Measurements from ENCODE around the gene NR4A1. TPM values are rescaled to one million over a fixed set of nuclear protein-coding genes. Genes with fewer than 3 reads are reported as not detected.

NR4A1 gene
- total and polyA plus RNA-seq, 5 donors from 2014 or later, result 0.22 to 143 (median 0.53) TPM

- Mint-ChIP-seq H3K4me1 (peaks cover 0 to 1% (median 0%) of the 10 kb centered on the region in 4 donors), H3K36me3 (peaks cover 14% of the 10 kb centered on the region), H3K9me3 (no peaks in the 10 kb centered on the region), H3K27me3 (no peaks in the 10 kb centered on the region), H3K27ac (peak overlapping the region in 1 of 3 donors; percentile 66), H3K4me3 (no peak overlapping the region)
- no peak overlapping the region for H3K27ac ChIP-seq (ENCODE audit: insufficient read depth, low read length, poor library complexity, severe bottlenecking)
- ATAC-seq (ENCODE audit: low read depth in 2 of 2), result no peak
- no peak for DNase-seq
- H3K9me3 ChIP-seq (ENCODE audit: control insufficient read depth in 2 of 2, low read length in 2 of 2), result no peaks in the 10 kb centered on the region
- H3K27me3 ChIP-seq (ENCODE audit: control insufficient read depth, insufficient read depth, low read length), result no peaks in the 10 kb centered on the region
- no peaks in the 10 kb centered on the region for H3K4me1 ChIP-seq (ENCODE audit: control insufficient read depth, insufficient read depth, low read length, poor library complexity, severe bottlenecking)
- H3K36me3 ChIP-seq (ENCODE audit: control insufficient read depth, insufficient read depth, low read length), result peaks cover 2% of the 10 kb centered on the region
- H3K4me3 ChIP-seq (ENCODE audit: low read depth, low read length), result no peak overlapping the region
These were observed 37.5 kb upstream of the NR4A1 start for GRCh38 chr12:52013626-52014310.

DNA sequence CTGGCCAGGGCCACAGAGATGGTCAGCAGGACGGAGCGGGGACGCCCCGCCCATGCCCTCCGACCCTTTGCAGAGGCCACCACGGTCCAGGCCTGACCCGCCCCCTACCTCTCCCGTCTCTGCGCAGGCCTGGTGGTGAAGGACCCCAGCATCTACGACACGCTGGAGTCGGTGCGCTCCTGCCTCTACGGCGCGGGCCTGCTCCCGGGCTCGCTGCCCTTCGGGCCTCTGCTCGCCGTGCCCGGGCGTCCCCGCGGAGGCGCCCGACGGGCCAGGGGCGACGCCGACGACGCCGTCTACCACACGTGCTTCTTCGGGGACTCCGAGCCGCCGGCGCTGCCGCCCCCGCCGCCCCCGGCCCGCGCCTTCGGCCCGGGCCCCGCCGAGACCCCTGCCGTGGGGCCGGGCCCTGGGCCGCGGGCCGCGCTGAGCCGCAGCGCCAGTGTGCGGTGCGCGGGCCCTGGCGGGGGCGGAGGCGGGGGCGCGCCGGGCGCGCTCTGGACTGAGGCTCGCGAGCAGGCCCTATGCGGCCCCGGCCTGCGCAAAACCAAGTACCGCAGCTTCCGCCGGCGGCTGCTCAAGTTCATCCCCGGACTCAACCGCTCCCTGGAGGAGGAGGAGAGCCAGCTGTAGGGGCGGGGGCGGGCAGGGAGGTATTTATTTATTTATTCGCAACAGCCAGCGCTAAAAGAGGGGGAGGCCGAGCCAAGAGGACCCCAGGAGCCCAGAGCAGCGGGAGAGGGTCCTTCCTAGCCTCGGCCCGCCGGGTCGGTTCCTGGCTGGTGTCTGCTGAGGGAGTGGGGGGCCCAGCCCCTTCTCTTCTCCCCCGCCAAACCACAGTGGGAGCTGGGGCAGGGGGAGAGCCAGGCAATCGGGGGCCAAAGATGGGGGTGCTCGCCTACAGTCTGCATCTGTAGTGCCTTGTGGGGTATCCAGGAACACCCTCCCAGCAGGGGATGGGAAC is 36.4 kb upstream of the NR4A1 start:
- no peak for DNase-seq
- Mint-ChIP-seq H3K9me3 (no peaks in the 10 kb centered on the region), H3K27ac (no peak overlapping the region)

DNA sequence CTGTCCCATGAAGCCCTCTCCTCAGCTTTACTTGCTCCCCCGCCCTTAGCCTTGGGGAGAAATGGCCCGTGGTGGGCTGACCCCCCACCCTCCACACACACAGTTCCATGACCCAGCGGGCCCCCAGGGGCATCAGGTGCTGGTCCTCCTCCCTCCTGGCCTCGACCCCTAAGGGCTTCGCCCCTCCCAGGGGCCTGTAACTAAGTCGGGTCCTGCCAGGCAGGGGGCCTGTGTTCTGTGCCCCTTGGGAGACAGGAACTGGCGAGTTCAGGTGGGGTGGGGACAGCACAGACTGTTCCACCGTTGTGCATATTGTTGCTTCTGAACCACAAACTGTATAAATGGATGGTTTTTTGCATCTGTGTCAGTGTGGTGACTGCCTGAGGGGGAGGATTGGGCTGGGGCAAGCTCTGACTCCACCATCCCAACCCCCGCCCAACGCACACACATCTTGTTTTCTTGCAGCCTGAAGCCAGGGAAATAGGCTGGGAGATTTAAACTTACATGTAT is 35.7 kb upstream of the NR4A1 start:
- no peaks in the 10 kb centered on the region for H3K9me3 Mint-ChIP-seq
- ATAC-seq (ENCODE audit: low read depth in 2 of 2), result no peak
- no peak for DNase-seq
- H3K36me3 ChIP-seq (ENCODE audit: control insufficient read depth, insufficient read depth, low read length), result peaks cover 2% of the 10 kb centered on the region
- H3K9me3 ChIP-seq (ENCODE audit: control insufficient read depth in 2 of 2, low read length in 2 of 2), result no peaks in the 10 kb centered on the region
- H3K4me1 ChIP-seq (ENCODE audit: control insufficient read depth, insufficient read depth, low read length, poor library complexity, severe bottlenecking), result no peaks in the 10 kb centered on the region
- H3K36me3 Mint-ChIP-seq, result peaks cover 14% of the 10 kb centered on the region
- H3K27ac Mint-ChIP-seq, result peak overlapping the region; percentile 48 to 65 (median 51)
- H3K4me1 Mint-ChIP-seq, result peaks cover 0 to 7% (median 3%) of the 10 kb centered on the region in 4 donors
- no peak overlapping the region for H3K4me3 Mint-ChIP-seq
- H3K27me3 Mint-ChIP-seq, result peaks cover 5% of the 10 kb centered on the region
- no peak overlapping the region for H3K4me3 ChIP-seq (ENCODE audit: low read depth, low read length)
- H3K27ac ChIP-seq (ENCODE audit: insufficient read depth, low read length, poor library complexity, severe bottlenecking), result no peak overlapping the region
- H3K27me3 ChIP-seq (ENCODE audit: control insufficient read depth, insufficient read depth, low read length), result no peaks in the 10 kb centered on the region

More for the DNA sequence above, 36.4 kb upstream of the NR4A1 start:
- H3K4me3 ChIP-seq (ENCODE audit: low read depth, low read length), result no peak overlapping the region
- Mint-ChIP-seq H3K36me3 (peaks cover 14% of the 10 kb centered on the region), H3K4me3 (no peak overlapping the region), H3K4me1 (no peaks in the 10 kb centered on the region), H3K27me3 (peaks cover under 1% of the 10 kb centered on the region)
- ATAC-seq (ENCODE audit: low read depth in 2 of 2), result no peak
- no peaks in the 10 kb centered on the region for H3K4me1 ChIP-seq (ENCODE audit: control insufficient read depth, insufficient read depth, low read length, poor library complexity, severe bottlenecking)
- no peak overlapping the region for H3K27ac ChIP-seq (ENCODE audit: insufficient read depth, low read length, poor library complexity, severe bottlenecking)
- peaks cover 2% of the 10 kb centered on the region for H3K36me3 ChIP-seq (ENCODE audit: control insufficient read depth, insufficient read depth, low read length)
- H3K27me3 ChIP-seq (ENCODE audit: control insufficient read depth, insufficient read depth, low read length), result no peaks in the 10 kb centered on the region
- H3K9me3 ChIP-seq (ENCODE audit: control insufficient read depth in 2 of 2, low read length in 2 of 2), result no peaks in the 10 kb centered on the region

GRCh38 chr12:52018433-52019112 is 32.7 kb upstream of the NR4A1 start:
- Mint-ChIP-seq H3K9me3 (no peaks in the 10 kb centered on the region), H3K4me3 (peak overlapping the region in 2 of 4 donors; percentile 21 to 51)
- no peak for DNase-seq

DNA sequence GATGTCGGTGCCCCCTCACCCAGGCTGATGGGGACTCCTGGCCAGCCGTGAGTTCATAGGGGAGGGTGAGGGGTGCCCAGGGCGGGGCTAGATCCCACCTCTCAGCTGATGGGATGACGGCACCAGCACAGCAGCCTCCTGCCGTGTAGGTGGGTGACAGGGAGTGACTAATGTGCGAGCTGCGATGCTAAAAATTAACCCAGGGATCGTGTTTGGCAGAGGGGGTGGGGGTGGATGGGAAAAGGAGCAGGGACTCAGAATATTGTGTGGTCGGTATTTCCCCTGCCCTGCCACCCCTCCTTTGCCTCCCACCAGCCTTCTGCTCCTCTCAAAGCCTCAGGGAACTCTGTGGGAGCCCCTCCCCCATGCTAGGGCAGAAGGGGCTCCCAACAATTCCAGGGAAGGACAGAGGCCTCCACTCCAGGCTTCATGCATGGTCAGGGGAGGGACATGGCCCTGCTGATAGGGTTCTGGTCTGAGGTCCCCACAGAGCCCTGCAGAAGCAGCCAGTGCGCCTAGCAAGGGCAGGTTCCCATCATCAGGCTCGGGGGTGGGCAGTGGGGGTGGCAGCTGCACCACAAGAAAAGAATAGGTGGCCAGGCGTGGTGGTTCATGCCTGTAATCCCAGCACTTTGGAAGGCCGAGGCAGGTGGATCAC is 32.0 kb upstream of the NR4A1 start:
- Mint-ChIP-seq H3K27ac (no peak overlapping the region), H3K27me3 (peaks cover 10% of the 10 kb centered on the region), H3K9me3 (no peaks in the 10 kb centered on the region), H3K4me3 (no peak overlapping the region), H3K4me1 (peaks cover 0 to 25% (median 9%) of the 10 kb centered on the region in 4 donors), H3K36me3 (no peaks in the 10 kb centered on the region)
- H3K27me3 ChIP-seq (ENCODE audit: control insufficient read depth, insufficient read depth, low read length), result no peaks in the 10 kb centered on the region
- DNase-seq (no peak), ATAC-seq (ENCODE audit: low read depth in 2 of 2) (no peak)
- H3K27ac ChIP-seq (ENCODE audit: insufficient read depth, low read length, poor library complexity, severe bottlenecking), result no peak overlapping the region
- no peaks in the 10 kb centered on the region for H3K36me3 ChIP-seq (ENCODE audit: control insufficient read depth, insufficient read depth, low read length)
- peaks cover 18% of the 10 kb centered on the region for H3K4me1 ChIP-seq (ENCODE audit: control insufficient read depth, insufficient read depth, low read length, poor library complexity, severe bottlenecking)
- H3K4me3 ChIP-seq (ENCODE audit: low read depth, low read length), result no peak overlapping the region
- H3K9me3 ChIP-seq (ENCODE audit: control insufficient read depth in 2 of 2, low read length in 2 of 2), result no peaks in the 10 kb centered on the region

More at GRCh38 chr12:52018433-52019112, 32.7 kb upstream of the NR4A1 start:
- H3K27ac ChIP-seq (ENCODE audit: insufficient read depth, low read length, poor library complexity, severe bottlenecking), result no peak overlapping the region
- H3K4me1 ChIP-seq (ENCODE audit: control insufficient read depth, insufficient read depth, low read length, poor library complexity, severe bottlenecking), result peaks cover 11% of the 10 kb centered on the region
- H3K36me3 Mint-ChIP-seq, result peaks cover 5% of the 10 kb centered on the region
- H3K4me3 ChIP-seq (ENCODE audit: low read depth, low read length), result no peak overlapping the region
- no peak for ATAC-seq (ENCODE audit: low read depth in 2 of 2)
- H3K4me1 Mint-ChIP-seq, result peaks cover 0 to 19% (median 6%) of the 10 kb centered on the region in 4 donors
- H3K36me3 ChIP-seq (ENCODE audit: control insufficient read depth, insufficient read depth, low read length), result no peaks in the 10 kb centered on the region
- peaks cover 10% of the 10 kb centered on the region for H3K27me3 Mint-ChIP-seq
- no peaks in the 10 kb centered on the region for H3K27me3 ChIP-seq (ENCODE audit: control insufficient read depth, insufficient read depth, low read length)
- H3K9me3 ChIP-seq (ENCODE audit: control insufficient read depth in 2 of 2, low read length in 2 of 2), result no peaks in the 10 kb centered on the region
- no peak overlapping the region for H3K27ac Mint-ChIP-seq

GRCh38 chr12:52020539-52021336 is 30.5 kb upstream of the NR4A1 start:
- Histone ChIP-seq H3K4me3 (ENCODE audit: low read depth, low read length) (no peak overlapping the region), H3K4me1 (ENCODE audit: control insufficient read depth, insufficient read depth, low read length, poor library complexity, severe bottlenecking) (peaks cover 32% of the 10 kb centered on the region), H3K27me3 (ENCODE audit: control insufficient read depth, insufficient read depth, low read length) (no peaks in the 10 kb centered on the region), H3K36me3 (ENCODE audit: control insufficient read depth, insufficient read depth, low read length) (no peaks in the 10 kb centered on the region), H3K27ac (ENCODE audit: insufficient read depth, low read length, poor library complexity, severe bottlenecking) (no peak overlapping the region), H3K9me3 (ENCODE audit: control insufficient read depth in 2 of 2, low read length in 2 of 2) (no peaks in the 10 kb centered on the region)
- H3K27ac Mint-ChIP-seq, result no peak overlapping the region
- H3K4me1 Mint-ChIP-seq, result peaks cover 7 to 40% (median 20%) of the 10 kb centered on the region in 4 donors
- no peaks in the 10 kb centered on the region for H3K9me3 Mint-ChIP-seq
- ATAC-seq (ENCODE audit: low read depth in 2 of 2) (peak; percentile 44 to 45), DNase-seq (peak; percentile 28 to 63 (median 61))
- H3K36me3 Mint-ChIP-seq, result no peaks in the 10 kb centered on the region
- peaks cover 15% of the 10 kb centered on the region for H3K27me3 Mint-ChIP-seq
- H3K4me3 Mint-ChIP-seq, result peak overlapping the region in 3 of 4 donors; percentile 31 to 61 (median 52)
